ENCODE measurements around the gene MLLT1.

Gene MLLT1

GRCh38 chr19:6274756-6275155, 5.0 kb downstream of the MLLT1 start:
- no peak for DNase-seq

- DNase-seq: no peak
Measured at GRCh38 chr19:6273701-6274601, 5.8 kb downstream of the MLLT1 start.

GRCh38 chr19:6272913-6273600, 6.7 kb downstream of the MLLT1 start:
- no peak for DNase-seq

- no peak for DNase-seq
Measured at GRCh38 chr19:6272411-6272791, 7.4 kb downstream of the MLLT1 start.

- no peak for DNase-seq
Measured at GRCh38 chr19:6271721-6272410, 7.9 kb downstream of the MLLT1 start.

GRCh38 chr19:6271251-6271650, 8.5 kb downstream of the MLLT1 start:
- no peak for DNase-seq

- DNase-seq: no peak
Measured at GRCh38 chr19:6270822-6271221, 9.0 kb downstream of the MLLT1 start.

GRCh38 chr19:6270076-6270745, 9.6 kb downstream of the MLLT1 start:
- DNase-seq: no peak

GRCh38 chr19:6269101-6269886, 10.5 kb downstream of the MLLT1 start:
- no peak for DNase-seq

- no peak for DNase-seq
Measured at GRCh38 chr19:6268382-6268771, 11.4 kb downstream of the MLLT1 start.

GRCh38 chr19:6267552-6268381, 12.0 kb downstream of the MLLT1 start:
- no peak for DNase-seq

- no peak for DNase-seq
Measured at GRCh38 chr19:6264803-6265202, 15.0 kb downstream of the MLLT1 start.

- DNase-seq: no peak
Measured at GRCh38 chr19:6263735-6264444, 15.9 kb downstream of the MLLT1 start.

GRCh38 chr19:6263306-6263705, 16.5 kb downstream of the MLLT1 start:
- DNase-seq: no peak

- DNase-seq: no peak
Measured at GRCh38 chr19:6262519-6262918, 17.3 kb downstream of the MLLT1 start.

- DNase-seq: no peak
Measured at GRCh38 chr19:6261883-6262282, 17.9 kb downstream of the MLLT1 start.

- no peak for DNase-seq
Measured at GRCh38 chr19:6260912-6261650, 18.7 kb downstream of the MLLT1 start.

GRCh38 chr19:6260376-6260775, 19.4 kb downstream of the MLLT1 start:
- no peak for DNase-seq

GRCh38 chr19:6259312-6259861, 20.4 kb downstream of the MLLT1 start:
- no peak for DNase-seq
